ENCODE results near the gene TOE1.
"Not testable (repeated sequence)": the region's sequence is repeated elsewhere in the genome, so short reads cannot be mapped to it uniquely, and the experiment has no call there.

The TOE1 gene

DNA sequence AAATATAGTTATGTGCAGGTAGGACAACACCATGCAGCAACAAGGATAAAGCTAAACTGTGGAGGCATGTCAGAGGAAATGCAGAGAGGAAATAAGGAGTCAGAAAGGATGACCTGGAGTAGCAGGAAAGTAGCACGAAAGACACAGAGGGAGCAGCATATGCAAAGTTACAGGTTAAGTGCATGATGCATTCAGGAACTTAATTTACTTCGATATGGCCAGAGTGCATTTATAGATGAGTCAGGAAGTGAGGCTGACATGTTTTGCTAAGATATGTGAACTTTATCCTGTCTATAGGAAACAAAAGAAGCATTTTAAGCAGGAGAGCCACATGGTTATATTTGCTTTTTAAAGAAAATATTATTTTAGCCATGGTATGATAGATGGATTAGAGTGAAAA is 15.7 kb downstream of the TOE1 start:
- no peak for DNase-seq (ENCODE audit: low spot score)

DNA sequence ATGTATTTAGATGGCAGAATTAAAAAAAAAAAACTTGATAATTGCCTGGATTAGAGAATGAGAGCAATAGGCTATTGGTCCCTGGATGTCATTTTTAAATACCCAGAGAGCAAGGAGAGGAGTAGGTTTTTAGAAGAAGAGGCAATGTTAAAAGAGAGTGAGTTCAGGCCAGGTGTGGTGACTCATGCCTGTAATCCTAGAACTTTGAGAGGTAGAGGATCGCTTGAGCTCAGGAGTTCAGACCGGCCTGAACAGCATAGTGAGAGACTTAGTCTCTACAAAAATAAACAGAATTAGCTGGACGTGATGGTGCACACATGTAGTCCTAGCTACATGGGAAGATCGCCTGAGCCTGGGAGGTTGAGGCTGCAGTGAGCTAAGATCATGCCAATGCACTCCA is 16.2 kb downstream of the TOE1 start:
- DNase-seq (ENCODE audit: low spot score): no peak

DNA sequence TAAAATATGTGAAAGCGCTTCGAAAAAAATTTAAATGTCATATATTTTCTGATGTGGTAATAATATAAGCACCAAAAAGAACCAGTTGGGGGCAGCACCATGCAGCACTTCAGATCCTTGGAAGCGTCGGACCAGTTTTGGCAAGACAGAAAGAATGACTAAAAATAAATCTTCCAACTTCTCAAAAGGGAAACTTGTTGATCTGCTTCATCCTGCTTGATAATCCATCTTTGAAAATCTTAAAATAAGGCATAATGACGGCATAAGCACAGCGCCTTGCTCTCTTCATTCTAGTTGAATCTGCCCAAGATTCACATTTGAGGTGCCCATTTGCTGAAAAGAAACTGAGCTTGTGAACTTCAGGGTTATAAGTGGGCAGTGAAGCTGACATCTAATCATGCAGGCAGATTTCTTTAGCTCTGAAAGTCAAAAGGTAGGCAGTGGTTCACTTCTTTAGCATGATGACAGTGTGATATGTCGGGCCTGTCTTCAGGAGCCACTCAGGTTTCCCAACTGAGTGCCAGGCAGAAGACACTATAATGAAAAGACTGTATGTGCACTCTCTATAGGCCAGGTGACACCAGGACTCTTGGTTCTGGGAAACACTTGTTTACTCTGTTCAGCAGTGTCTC is 20.0 kb downstream of the TOE1 start:
- DNase-seq (ENCODE audit: low spot score): peak; percentile 83

DNA sequence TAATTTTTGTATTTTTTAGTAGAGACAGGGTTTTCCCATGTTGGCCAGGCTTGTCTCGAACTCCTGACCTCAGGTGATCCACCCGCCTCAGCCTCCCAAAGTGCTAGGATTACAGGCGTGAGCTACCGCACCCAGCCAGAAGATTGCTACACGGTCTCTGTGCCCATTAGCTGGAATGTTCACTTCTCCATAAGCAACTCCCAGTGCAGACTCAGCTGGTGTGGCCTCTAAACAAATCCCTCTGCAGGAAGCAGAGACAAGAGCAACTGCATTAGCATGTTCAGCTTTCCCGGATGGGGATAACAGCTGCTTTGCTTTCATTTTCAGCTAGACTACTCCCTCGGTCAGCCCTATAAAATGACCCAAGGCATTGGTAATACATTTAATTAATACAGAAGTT is 21.0 kb downstream of the TOE1 start:
- DNase-seq (ENCODE audit: low spot score): peak; percentile 54

DNA sequence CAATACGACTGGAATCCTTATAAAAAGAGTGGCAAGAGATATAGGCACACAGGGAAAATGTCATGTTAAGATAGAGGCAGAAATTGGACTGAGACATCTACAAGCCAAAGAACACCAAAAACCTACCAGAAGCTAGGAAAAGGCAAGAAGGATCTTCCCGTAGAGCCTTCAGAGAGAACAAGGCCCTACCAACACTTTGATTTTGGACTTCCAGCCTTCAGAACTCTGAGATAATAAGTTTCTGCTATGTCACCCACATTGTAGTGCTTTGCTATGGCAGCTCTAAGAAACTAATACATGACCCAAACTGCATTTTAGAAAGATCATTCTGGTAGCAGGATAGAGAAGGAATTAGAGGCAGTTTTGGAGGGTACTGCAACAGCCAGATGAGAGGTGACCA is 24.3 kb downstream of the TOE1 start:
- no peak for DNase-seq (ENCODE audit: low spot score)

DNA sequence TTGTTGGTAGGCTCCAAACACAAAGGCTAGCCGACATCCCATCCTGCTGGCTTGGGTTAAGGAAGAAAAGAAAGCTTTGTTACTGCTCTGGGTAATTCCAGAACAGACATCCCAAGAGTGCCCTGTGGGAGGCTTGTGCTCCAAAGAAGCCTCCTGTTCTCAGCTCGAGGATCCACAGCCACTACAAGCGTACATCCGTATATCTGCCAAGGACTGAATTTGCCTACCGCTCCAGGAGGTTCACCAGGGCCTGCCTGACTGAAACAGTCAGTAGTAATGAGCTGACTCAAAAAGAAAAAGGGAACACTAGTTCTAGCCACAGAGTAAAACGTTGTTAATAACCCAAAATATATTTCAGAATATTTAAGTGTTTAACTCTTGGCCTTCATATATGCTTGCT is 25.1 kb downstream of the TOE1 start:
- peak; percentile 72 for DNase-seq (ENCODE audit: low spot score)

DNA sequence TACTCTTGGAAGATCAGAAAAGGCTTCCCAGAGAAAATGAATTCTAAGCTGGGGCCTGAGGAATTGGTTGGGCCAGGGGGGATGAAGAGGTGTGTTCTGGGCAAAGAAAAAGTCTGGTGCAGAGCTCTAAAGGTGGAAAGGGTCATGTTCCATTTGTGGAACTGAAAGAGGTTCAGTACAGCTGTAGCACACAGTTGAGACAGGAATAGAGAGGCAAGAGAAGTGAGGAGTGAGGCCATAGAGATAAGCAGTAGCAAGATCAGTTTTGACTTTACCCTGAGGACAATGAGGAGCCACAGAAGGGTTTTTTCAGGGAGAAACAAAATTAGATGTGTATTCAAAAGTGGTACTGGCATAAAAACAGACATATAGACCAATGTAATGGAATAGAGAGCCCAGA is 30.6 kb downstream of the TOE1 start:
- no peak for DNase-seq (ENCODE audit: low spot score)

DNA sequence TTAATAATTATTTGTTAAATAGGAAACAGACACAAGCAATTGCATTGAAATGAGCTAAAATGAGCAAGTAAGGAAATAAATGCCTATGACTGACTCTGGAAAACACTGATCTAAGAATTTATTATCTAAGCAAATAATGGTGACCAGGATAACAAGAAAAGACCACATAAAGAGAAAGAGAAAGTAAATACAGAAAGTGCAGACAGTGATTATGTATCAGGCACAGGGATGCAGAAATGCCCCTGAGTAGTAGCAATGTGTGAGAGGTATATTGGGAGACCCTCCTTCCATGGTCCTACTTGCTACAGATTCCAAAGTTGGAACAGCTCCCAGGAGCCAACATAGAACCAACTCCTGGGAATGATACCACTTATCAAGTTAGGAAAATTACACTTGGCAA is 33.6 kb downstream of the TOE1 start:
- no peak for DNase-seq (ENCODE audit: low spot score)

DNA sequence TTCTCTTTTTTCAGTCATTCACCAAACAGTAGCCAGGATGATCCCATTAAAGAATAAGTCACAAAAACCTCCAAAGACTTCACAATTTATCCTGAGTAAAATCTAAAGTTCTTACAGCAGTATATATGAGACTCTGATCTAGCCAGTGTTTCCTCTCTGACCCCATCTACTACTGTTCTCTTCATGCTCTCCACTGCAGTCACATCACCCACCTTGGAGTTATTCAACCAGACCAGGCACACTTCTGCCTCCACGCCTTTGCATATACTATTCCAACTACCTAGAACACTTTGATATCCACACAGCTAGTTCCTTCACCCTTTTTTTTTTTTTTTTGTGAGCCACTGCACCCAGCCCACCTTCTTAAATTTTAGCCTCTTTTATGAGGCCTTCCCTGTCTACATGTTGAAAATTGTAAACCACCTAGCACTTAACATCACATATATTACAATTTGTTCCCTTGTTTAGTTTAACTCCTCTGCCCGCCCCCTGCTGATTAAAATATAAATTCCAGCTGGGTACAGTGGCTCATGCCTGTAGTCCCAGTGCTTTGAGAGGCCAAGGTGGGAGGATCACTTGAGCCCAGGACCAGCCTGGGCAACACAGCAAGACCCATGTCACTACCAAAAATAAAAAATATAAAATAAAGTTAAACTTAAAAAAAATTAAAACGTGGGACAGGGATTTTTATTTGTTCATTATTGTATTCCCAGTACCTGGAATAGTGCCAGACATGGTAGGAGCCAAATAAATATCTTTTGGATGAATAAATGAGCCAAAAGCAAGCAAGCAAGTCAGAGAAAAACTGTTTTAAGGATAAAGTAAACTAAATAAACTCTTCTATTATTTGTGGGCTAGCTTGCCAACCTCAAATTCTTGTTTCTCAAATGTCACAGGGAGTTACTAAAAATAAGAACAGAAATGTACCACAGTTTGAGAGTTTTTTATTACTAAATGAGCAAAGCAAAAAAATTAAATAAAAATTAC is 35.4 kb downstream of the TOE1 start:
- no peak for DNase-seq (ENCODE audit: low spot score)

DNA sequence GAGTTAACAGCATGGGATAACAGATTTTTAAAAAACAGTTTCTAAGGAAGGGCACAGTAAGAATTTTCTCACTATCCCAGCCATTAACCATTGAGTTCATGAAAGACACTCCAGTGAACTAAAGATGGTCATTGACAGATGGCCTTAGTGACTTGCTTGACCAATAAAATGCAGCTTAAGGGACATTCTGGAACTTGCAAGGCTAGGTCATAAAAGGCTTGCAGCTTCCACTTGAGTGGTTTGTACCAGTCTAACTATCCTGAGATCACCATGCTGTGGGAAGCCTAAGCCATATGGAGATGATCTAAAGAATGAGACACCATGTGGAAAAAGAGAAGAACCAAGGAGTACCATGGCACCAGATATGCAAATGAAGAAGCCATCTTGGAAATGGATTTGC is 38.2 kb downstream of the TOE1 start:
- DNase-seq (ENCODE audit: low spot score): no peak

DNA sequence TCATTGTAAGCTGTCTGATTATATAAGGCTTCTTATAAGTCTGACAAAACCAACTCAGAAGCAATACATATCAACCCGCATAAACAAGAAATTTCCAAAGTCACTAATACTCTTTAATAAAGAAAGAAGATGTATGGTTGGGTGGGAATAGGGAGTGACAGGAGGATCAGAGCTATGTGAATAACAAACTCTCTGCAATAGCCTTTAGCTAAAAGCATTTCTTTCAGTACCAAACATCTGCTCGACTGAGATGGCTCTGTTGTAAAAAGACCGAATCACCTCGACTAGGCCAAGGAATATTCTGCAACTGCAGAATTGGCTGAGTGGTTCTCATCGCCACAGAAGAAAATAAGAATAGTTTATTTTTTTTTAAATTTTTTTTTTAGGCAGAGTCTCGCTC is 39.6 kb downstream of the TOE1 start:
- DNase-seq (ENCODE audit: low spot score): no peak

DNA sequence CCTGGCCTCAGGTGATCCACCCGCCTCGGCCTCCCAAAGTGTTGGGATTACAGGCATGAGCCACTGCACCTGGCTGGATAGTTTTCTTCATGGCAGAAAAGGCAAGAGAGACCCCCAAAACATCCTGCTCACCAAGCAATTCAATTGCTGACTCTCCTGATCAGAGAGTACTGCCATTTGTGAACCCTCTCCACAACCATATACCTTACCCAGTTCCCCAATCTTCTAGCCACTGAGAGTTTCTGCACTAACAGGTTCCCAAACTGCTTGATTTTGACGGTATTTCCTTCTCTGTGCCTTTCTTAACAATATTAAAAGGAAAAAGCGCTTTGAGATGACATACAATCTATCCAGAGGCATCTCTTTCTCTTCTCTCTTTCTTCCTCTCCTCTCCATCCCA is 40.2 kb downstream of the TOE1 start:
- no peak for DNase-seq (ENCODE audit: low spot score)

DNA sequence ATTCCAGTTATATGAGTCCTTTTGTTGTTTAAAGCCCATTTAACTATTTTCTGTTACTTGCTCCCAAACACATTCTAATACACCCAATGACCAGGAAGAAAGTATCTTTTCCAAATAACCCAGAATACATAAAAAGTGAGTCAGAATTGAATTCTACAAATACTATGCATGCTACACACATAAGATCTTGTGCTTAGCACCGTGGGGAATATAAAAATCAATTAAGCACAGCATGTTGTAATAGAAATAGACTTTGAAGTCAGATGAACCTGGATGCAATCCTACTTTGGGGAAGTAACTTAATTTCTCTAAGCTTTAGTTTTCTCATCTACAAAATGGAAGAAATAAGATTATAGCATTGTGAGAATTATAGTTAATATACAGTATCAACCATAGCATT is 40.8 kb downstream of the TOE1 start:
- no peak for DNase-seq (ENCODE audit: low spot score)

DNA sequence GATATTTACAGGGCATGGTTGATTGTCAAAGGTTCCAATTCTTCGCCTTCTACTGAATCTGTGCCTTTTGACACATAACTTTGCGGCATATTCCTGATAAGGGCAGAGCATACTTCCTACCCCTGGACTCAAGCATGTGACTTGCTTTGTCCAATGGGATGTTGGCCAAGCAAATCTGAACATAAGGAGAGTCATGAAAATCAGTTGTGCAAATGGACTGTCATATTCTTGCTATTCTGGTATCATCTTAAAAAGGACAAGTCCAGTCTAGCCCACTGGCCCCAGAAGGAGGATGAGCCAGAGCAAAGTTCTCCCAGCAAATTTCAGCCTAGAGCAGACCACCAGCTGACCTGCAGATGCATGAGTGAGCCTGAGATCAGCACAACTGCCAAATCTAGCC is 41.3 kb downstream of the TOE1 start:
- no peak for DNase-seq (ENCODE audit: low spot score)

DNA sequence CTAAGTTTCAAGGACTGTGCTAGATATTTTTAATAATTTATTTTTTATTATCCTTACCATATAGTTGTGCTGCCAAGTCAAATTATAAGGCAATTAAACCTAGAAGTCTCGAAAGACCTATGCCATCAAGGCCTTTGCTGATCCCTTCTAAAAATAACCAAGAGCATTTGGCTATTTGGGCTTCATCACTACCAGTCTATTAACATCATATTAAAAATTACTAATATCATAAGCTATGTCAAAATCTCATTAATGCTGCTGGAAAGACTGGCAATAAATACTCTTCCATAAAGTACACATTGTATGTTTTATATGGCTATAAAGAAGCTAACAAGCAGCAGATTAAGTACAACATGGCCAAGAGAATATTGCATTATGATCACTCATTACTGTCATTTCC is 43.2 kb downstream of the TOE1 start:
- DNase-seq (ENCODE audit: low spot score): no peak

DNA sequence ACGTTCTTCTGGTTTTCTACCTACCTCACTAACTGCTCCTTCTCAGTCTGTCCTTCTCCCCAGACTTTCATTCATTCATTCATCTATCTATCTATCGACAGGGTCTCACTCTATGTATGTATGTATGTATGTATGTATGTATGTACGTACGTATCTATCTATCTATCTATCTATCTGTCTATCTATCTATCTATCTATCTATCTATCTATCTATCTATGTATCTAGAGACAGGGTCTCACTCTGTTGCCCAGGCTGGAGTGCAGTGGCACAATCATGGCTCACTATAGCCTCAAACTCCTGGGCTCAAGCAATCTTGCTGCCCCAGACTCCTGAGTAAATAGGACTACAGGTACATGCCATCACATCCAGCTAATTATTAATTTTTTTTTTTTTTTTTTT is 44.2 kb downstream of the TOE1 start:
- DNase-seq (ENCODE audit: low spot score): not testable (repeated sequence)

DNA sequence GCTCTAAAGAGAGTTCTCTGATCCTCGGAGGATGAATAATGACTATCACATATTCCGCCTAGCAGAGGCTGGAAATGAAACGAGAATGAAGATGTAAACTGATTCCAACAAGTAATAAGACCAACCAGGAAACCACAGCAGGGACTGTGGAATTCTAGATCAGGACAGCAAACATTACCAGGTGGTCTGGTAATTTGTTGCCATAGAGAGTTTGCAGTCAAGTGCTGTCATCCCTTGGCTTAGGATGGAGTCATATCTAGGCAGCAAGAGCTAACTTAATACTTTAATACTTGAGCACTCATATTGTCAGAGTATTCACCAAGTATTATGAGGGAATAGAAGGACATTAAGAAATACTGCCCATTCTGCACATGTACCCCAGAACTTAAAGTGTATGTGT is 45.3 kb downstream of the TOE1 start:
- DNase-seq (ENCODE audit: low spot score): no peak

DNA sequence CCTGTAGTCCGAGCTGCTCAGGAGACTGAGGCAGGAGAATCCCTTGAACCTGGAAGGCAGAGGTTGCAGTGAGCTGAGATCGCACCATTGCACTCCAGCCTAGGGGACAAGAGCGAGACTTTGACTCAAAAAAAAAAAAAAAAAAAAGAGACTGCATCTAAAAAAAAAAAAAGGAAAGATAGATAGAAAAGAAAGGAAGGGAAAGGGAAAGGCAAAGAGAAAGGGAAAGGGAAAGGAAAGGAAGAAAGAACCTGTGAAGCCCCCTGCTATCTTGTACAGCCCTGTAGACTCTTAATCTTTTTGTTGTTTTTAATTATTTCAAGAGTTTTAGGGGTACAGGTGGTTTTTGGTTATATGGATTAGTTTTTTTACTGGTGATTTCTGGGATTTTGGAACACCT is 46.2 kb downstream of the TOE1 start:
- DNase-seq (ENCODE audit: low spot score): no peak

Measured in globus pallidus (tissue), 1 donor.